IMR-90 (cell line): ENCODE results near the gene PMP22. TPM values are rescaled to one million over a fixed set of nuclear protein-coding genes. Genes with fewer than 3 reads are reported as not detected.
A peak's percentile ranks its signal among the peaks of the same experiment; 100 is the strongest.

Experiments
- ATAC-seq: fragments of 200-7000 bp; cut with Tn5 transposase; 2 replicates; pipeline ENCODE4 v1.9.1; 2020; ENCODE audit warnings: low read depth, mild to moderate bottlenecking, moderate library complexity
- BruUV-seq: library from RNA; stranded (reverse); fragments of 400-500 nt; replicated peaks from 2 replicates; lab custom pipeline; 2021; lab: Mats Ljungman, UMichigan
- CTCF ChIA-PET: fragments of 300-600 bp; formaldehyde crosslinking; extraction: SDS; loops from one replicate; lab custom pipeline; 2021; ENCODE audit warnings: antibody characterized with exemption; lab: Yijun Ruan, JAX
- POLR2A ChIA-PET: fragments of 300-600 bp; sonication (Branson Sonifier 250); formaldehyde crosslinking; loops from one replicate; lab custom pipeline; 2022; ENCODE audit warnings: antibody characterized with exemption; ENCODE audit not compliant: unreplicated experiment; lab: Charles Lee
- DNase-seq: peaks from one replicate; pipeline ENCODE4 v3.0.0; 2013
- H2AFZ ChIP-seq: replicated peaks from 2 replicates; pipeline ENCODE3; 2013; ENCODE audit warnings: low read length, mild to moderate bottlenecking; ENCODE audit not compliant: poor library complexity
- H2AK5ac ChIP-seq: 2 replicates; pipeline ENCODE4 v1.6.1; 2013; ENCODE audit warnings: low read depth, low read length, inconsistent platforms
- H2AK9ac ChIP-seq: replicated peaks from 2 replicates; pipeline ENCODE3; 2013; ENCODE audit warnings: mild to moderate bottlenecking, low read depth, low read length, moderate library complexity; ENCODE audit not compliant: poor library complexity
- H2BK120ac ChIP-seq: 2 replicates; pipeline ENCODE4 v1.6.1; 2013; ENCODE audit warnings: low read depth, low read length, inconsistent platforms
- H2BK15ac ChIP-seq: 3 replicates; pipeline ENCODE4 v1.6.1; 2013; ENCODE audit warnings: low read depth, low read length, inconsistent platforms
- H2BK20ac ChIP-seq: 2 replicates; pipeline ENCODE4 v1.6.1; 2013; ENCODE audit warnings: low read depth, mild to moderate bottlenecking, inconsistent platforms, low read length, moderate library complexity
- H2BK5ac ChIP-seq: 2 replicates; pipeline ENCODE4 v1.6.1; 2013; ENCODE audit warnings: mild to moderate bottlenecking, low read depth, low read length, inconsistent platforms; ENCODE audit not compliant: poor library complexity, severe bottlenecking
- H3K14ac ChIP-seq: replicated peaks from 2 replicates; pipeline ENCODE4 v1.6.1; 2013; ENCODE audit warnings: low read depth, low read length, inconsistent platforms
- H3K18ac ChIP-seq: 2 replicates; pipeline ENCODE4 v1.6.1; 2013; ENCODE audit warnings: low read depth, low read length, control low read depth
- H3K23ac ChIP-seq: 2 replicates; pipeline ENCODE4 v1.6.1; 2013; ENCODE audit warnings: low read depth, low read length, inconsistent platforms
- H3K27ac ChIP-seq: 2 replicates; pipeline ENCODE4 v1.5.1; 2013; ENCODE audit warnings: mild to moderate bottlenecking, control low read depth, low read length; ENCODE audit not compliant: insufficient read depth
- H3K27me3 ChIP-seq: 2 replicates; pipeline ENCODE4 v1.6.1; 2013; ENCODE audit warnings: low read length; ENCODE audit not compliant: control insufficient read depth, insufficient read depth
- H3K36me3 ChIP-seq: 2 replicates; pipeline ENCODE4 v1.6.1; 2013; ENCODE audit warnings: low read length, mixed read lengths; ENCODE audit not compliant: control insufficient read depth, insufficient read depth
- H3K4ac ChIP-seq: 2 replicates; pipeline ENCODE4 v1.6.1; 2013; ENCODE audit warnings: low read depth, low read length, inconsistent platforms
- H3K4me1 ChIP-seq: 2 replicates; pipeline ENCODE4 v1.6.1; 2013; ENCODE audit warnings: low read length, mixed read lengths; ENCODE audit not compliant: control insufficient read depth, insufficient read depth
- H3K4me2 ChIP-seq: 2 replicates; pipeline ENCODE4 v1.6.1; 2013; ENCODE audit warnings: low read depth, mild to moderate bottlenecking, control low read depth, low read length, moderate library complexity
- H3K4me3 ChIP-seq: 2 replicates; pipeline ENCODE4 v1.5.1; 2013; ENCODE audit warnings: low read depth, mild to moderate bottlenecking, control low read depth, low read length, moderate library complexity; ENCODE audit not compliant: insufficient read depth
- H3K56ac ChIP-seq: 2 replicates; pipeline ENCODE4 v1.6.1; 2013; ENCODE audit warnings: low read length, inconsistent platforms; ENCODE audit not compliant: insufficient read depth; ENCODE audit errors: extremely low read depth
- H3K79me1 ChIP-seq, 2 experiments: 2 replicates each; pipeline ENCODE4 v1.6.1; 2013; ENCODE audit warnings: low read length in 2 of 2, inconsistent platforms in 1 of 2, low read depth in 1 of 2
- H3K9ac ChIP-seq: 2 replicates; pipeline ENCODE4 v1.6.1; 2013; ENCODE audit warnings: low read depth, low read length, control low read depth
- H3K9me1 ChIP-seq: 2 replicates; pipeline ENCODE4 v1.6.1; 2013; ENCODE audit warnings: low read length, inconsistent platforms; ENCODE audit not compliant: insufficient read depth
- H3K9me3 ChIP-seq: 2 replicates; pipeline ENCODE4 v1.6.1; 2013; ENCODE audit warnings: low read length; ENCODE audit not compliant: control insufficient read depth, insufficient read depth
- H4K20me1 ChIP-seq: 2 replicates; pipeline ENCODE4 v1.6.1; 2013; ENCODE audit warnings: low read length, inconsistent platforms; ENCODE audit not compliant: insufficient read depth
- H4K5ac ChIP-seq: 2 replicates; pipeline ENCODE4 v1.6.1; 2013; ENCODE audit warnings: mild to moderate bottlenecking, low read depth, low read length, control low read depth
- H4K8ac ChIP-seq, 2 experiments: 2 replicates each; pipeline ENCODE4 v1.6.1; 2013; ENCODE audit warnings: low read depth in 2 of 2, low read length in 2 of 2, control low read depth in 1 of 2, inconsistent platforms in 1 of 2
- H4K91ac ChIP-seq: 2 replicates; pipeline ENCODE4 v1.6.1; 2013; ENCODE audit warnings: low read depth, low read length, inconsistent platforms; ENCODE audit not compliant: insufficient read depth
- BHLHE40 ChIP-seq: fragments of 150-350 bp; IDR thresholded peaks from 2 replicates; pipeline ENCODE4 v1.6.1; 2016; ENCODE audit warnings: mild to moderate bottlenecking, low read depth, low read length
- CEBPB ChIP-seq: IDR thresholded peaks from 2 replicates; pipeline ENCODE4 v1.6.1; 2012; ENCODE audit warnings: low read depth, low read length, improper control_type of control experiment
- CHD1 ChIP-seq: IDR thresholded peaks from 2 replicates; pipeline ENCODE4 v1.6.1; 2012; ENCODE audit warnings: low read depth, low read length, improper control_type of control experiment
- CTCF ChIP-seq: conservative IDR thresholded peaks from 2 replicates; pipeline ENCODE4 v1.5.1; 2012; ENCODE audit warnings: mild to moderate bottlenecking, low read depth, low read length, improper control_type of control experiment
- ELK1 ChIP-seq: fragments of 150-350 bp; IDR thresholded peaks from 2 replicates; pipeline ENCODE4 v1.6.1; 2016; ENCODE audit warnings: low read depth, mild to moderate bottlenecking, low read length, moderate library complexity, borderline replicate concordance
- FOS ChIP-seq: fragments of 150-350 bp; IDR thresholded peaks from 2 replicates; pipeline ENCODE4 v1.6.1; 2016; ENCODE audit warnings: low read depth, low read length
- MAFK ChIP-seq: IDR thresholded peaks from 2 replicates; pipeline ENCODE4 v1.6.1; 2012; ENCODE audit warnings: low read depth, low read length, improper control_type of control experiment
- MAZ ChIP-seq: IDR thresholded peaks from 2 replicates; pipeline ENCODE4 v1.6.1; 2012; ENCODE audit warnings: low read depth, mild to moderate bottlenecking, low read length, improper control_type of control experiment, moderate library complexity, borderline replicate concordance
- MXI1 ChIP-seq: IDR thresholded peaks from 2 replicates; pipeline ENCODE4 v1.6.1; 2012; ENCODE audit warnings: low read depth, mild to moderate bottlenecking, low read length, moderate library complexity, borderline replicate concordance
- NFE2L2 ChIP-seq: fragments of 150-350 bp; IDR thresholded peaks from 2 replicates; pipeline ENCODE4 v1.6.1; 2016; ENCODE audit warnings: low read depth, mild to moderate bottlenecking, low read length
- POLR2A ChIP-seq: IDR thresholded peaks from 2 replicates; pipeline ENCODE4 v1.6.1; 2012; ENCODE audit warnings: mild to moderate bottlenecking, low read depth, low read length
- RAD21 ChIP-seq: IDR thresholded peaks from 2 replicates; pipeline ENCODE4 v1.6.1; 2012; ENCODE audit warnings: low read length, improper control_type of control experiment
- RCOR1 ChIP-seq: IDR thresholded peaks from 2 replicates; pipeline ENCODE4 v1.6.1; 2012; ENCODE audit warnings: mild to moderate bottlenecking, low read length, improper control_type of control experiment; ENCODE audit not compliant: insufficient replicate concordance
- RFX5 ChIP-seq: IDR thresholded peaks from 2 replicates; pipeline ENCODE4 v1.8.0; 2012; ENCODE audit warnings: low read depth, mild to moderate bottlenecking, low read length, moderate library complexity
- SMC3 ChIP-seq: fragments of 150-350 bp; IDR thresholded peaks from 2 replicates; pipeline ENCODE4 v1.6.1; 2016; ENCODE audit warnings: low read depth, mild to moderate bottlenecking, antibody characterized with exemption, low read length, moderate library complexity
- USF2 ChIP-seq: fragments of 150-350 bp; IDR thresholded peaks from 2 replicates; pipeline ENCODE4 v1.6.1; 2017; ENCODE audit warnings: mild to moderate bottlenecking, antibody characterized with exemption, low read length, low read depth
- WGBS, 2 experiments: methylation state at CpG; one replicate each; pipeline versions ENCODE4 v1.1.5 to v1.1.7; 2013; ENCODE audit warnings: missing lambda C conversion rate in 2 of 2; ENCODE audit not compliant: insufficient read length in 1 of 2; ENCODE audit errors: extremely low coverage in 2 of 2; 5-methylcytosine and 5-hydroxymethylcytosine counted together
- dilution Hi-C: fragments of 300-500 bp; cut with HindIII; formaldehyde crosslinking; loops from one replicate; pipeline ENCODE4 v1.14.3; 2018; ENCODE audit warnings: low sequenced_read_pairs; ENCODE audit not compliant: unreplicated experiment
- in situ Hi-C: fragments of 300-500 bp; cut with MboI; formaldehyde crosslinking; loops from 3 replicates; pipeline ENCODE4 v1.14.3; 2019; ENCODE audit warnings: low sequenced_read_pairs, inconsistent platforms, mixed read lengths
- intact Hi-C: fragments of 100-400 bp; cut with micrococcal nuclease; formaldehyde crosslinking; loops from 2 replicates; pipeline ENCODE4 v1.10.0; 2022
- polyA plus RNA-seq, 3 experiments: library from polyadenylated mRNA; depleted of rRNA; stranded (reverse); fragments of >200 nt; gene quantifications; 2 replicates each; pipeline ENCODE4 v1.2.3, GENCODE V29; 2012; ENCODE audit warnings: low replicate concordance in 1 of 3
- total RNA-seq: library from RNA; depleted of rRNA; stranded (reverse); fragments of >200 nt; gene quantifications from 2 replicates; pipeline ENCODE4 v1.2.3, GENCODE V29; 2012

The PMP22 gene
- total and polyA plus RNA-seq, 2 of the 4 experiments (the other 2 are of a cell fraction) = 33.5 to 72.8 TPM

- no peak overlapping the region for H2BK15ac ChIP-seq
- DNase-seq = peak; percentile 46
- dilution Hi-C loops (no loop called here), intact Hi-C loops (no loop called here), in situ Hi-C loops (no loop called here)
- H3K4me2 ChIP-seq = peak overlapping the region; percentile 27
- H3K23ac ChIP-seq = no peak overlapping the region
- no peak overlapping the region for H2BK5ac ChIP-seq
- H2AK9ac ChIP-seq = no peak overlapping the region
- ChIA-PET CTCF (no interaction called here), POLR2A (no interaction called here)
- H3K4me3 ChIP-seq = no peak overlapping the region
- no peak overlapping the region for H2BK20ac ChIP-seq
- H2AK5ac ChIP-seq = no peak overlapping the region
- no CpG with 5 or more reads among the region's 4 CpGs for WGBS, 2 experiments
- no peak overlapping the region for H3K14ac ChIP-seq
- H2AFZ ChIP-seq = no peak overlapping the region
- H3K4ac ChIP-seq = no peak overlapping the region
- BruUV-seq = no TSS peak
- no peak overlapping the region for H3K18ac ChIP-seq
- H3K79me1 ChIP-seq = no peaks in the 10 kb centered on the region
- TF ChIP-seq MAZ (no peak), MAFK (no peak), POLR2A (no peak), CHD1 (no peak), RFX5 (no peak), ELK1 (no peak), SMC3 (no peak), RAD21 (no peak), MXI1 (no peak), USF2 (no peak), CTCF (no peak), CEBPB (peak; percentile 70), RCOR1 (no peak), BHLHE40 (peak; percentile 85), NFE2L2 (no peak), FOS (no peak)
- H2BK120ac ChIP-seq = no peak overlapping the region
- H3K56ac ChIP-seq = no peak overlapping the region
- H3K9ac ChIP-seq = no peak overlapping the region
- H4K91ac ChIP-seq = no peak overlapping the region
- no peaks in the 10 kb centered on the region for H3K36me3 ChIP-seq
- H3K27me3 ChIP-seq = peaks cover under 1% of the 10 kb centered on the region; the same call in 1 of the 2 replicates
- H3K27ac ChIP-seq = no peak overlapping the region
- ATAC-seq = peak; percentile 19
- no peak overlapping the region; the same call in 1 of the 2 replicates for H4K5ac ChIP-seq
- peaks cover 7% of the 10 kb centered on the region for H3K4me1 ChIP-seq
- H4K8ac ChIP-seq = no peak overlapping the region
- H4K20me1 ChIP-seq = no peaks in the 10 kb centered on the region
- H3K9me3 ChIP-seq = peaks cover 2% of the 10 kb centered on the region; the same call in 1 of the 2 replicates
- H3K9me1 ChIP-seq = no peaks in the 10 kb centered on the region
These were observed 22.6 kb upstream of the PMP22 start for GRCh38 chr17:15287538-15288267.
